Measurements from ENCODE around the gene NDUFA13.

DNA sequence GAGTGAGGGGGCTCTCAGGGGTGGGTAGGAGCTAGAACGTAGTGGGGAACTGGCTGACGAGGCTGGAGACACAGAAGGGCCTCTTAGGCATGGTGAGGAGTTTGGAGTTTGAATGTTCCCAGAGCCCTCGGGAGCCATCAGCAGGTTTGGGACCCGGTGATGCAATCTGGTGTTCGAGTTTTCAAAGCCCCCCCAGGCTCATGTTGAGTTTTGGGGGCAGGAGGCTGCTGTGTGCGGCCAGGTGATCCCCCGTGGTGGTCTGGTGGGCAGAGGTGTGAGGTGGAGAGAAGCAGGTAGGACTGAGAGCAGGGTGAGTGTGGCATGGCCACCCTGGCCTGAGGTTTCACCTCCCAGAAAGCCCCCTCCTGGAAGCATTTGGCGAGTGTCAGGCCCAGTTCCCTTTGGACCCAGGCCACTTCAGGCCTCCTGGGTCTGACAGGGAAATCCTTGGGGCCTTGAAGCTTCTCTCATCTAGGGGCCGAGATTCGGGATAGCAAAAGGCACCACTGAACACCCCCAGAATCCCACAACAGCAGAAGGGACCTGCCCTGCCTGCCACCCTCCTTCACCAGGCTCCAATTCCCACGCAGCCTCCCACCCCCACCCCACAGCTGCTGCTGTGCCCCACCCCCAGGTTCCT is 13.9 kb downstream of the NDUFA13 start:
- TF ChIP-seq, protein P1, sequence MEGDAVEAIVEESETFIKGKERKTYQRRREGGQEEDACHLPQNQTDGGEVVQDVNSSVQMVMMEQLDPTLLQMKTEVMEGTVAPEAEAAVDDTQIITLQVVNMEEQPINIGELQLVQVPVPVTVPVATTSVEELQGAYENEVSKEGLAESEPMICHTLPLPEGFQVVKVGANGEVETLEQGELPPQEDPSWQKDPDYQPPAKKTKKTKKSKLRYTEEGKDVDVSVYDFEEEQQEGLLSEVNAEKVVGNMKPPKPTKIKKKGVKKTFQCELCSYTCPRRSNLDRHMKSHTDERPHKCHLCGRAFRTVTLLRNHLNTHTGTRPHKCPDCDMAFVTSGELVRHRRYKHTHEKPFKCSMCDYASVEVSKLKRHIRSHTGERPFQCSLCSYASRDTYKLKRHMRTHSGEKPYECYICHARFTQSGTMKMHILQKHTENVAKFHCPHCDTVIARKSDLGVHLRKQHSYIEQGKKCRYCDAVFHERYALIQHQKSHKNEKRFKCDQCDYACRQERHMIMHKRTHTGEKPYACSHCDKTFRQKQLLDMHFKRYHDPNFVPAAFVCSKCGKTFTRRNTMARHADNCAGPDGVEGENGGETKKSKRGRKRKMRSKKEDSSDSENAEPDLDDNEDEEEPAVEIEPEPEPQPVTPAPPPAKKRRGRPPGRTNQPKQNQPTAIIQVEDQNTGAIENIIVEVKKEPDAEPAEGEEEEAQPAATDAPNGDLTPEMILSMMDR (IDR thresholded peaks at IDR 0.05; ENCODE audit: poor library complexity, severe bottlenecking) = no peak
- TF ChIP-seq EP300 (conservative IDR thresholded peaks at IDR 0.05; ENCODE audit: poor library complexity, severe bottlenecking) (no peak), EZH2 (IDR thresholded peaks at IDR 0.05; ENCODE audit: borderline replicate concordance, insufficient read depth, low read length, poor library complexity, severe bottlenecking) (no peak), SMC3 (conservative IDR thresholded peaks at IDR 0.05; ENCODE audit: poor library complexity) (no peak)
- TF ChIP-seq, protein P2, sequence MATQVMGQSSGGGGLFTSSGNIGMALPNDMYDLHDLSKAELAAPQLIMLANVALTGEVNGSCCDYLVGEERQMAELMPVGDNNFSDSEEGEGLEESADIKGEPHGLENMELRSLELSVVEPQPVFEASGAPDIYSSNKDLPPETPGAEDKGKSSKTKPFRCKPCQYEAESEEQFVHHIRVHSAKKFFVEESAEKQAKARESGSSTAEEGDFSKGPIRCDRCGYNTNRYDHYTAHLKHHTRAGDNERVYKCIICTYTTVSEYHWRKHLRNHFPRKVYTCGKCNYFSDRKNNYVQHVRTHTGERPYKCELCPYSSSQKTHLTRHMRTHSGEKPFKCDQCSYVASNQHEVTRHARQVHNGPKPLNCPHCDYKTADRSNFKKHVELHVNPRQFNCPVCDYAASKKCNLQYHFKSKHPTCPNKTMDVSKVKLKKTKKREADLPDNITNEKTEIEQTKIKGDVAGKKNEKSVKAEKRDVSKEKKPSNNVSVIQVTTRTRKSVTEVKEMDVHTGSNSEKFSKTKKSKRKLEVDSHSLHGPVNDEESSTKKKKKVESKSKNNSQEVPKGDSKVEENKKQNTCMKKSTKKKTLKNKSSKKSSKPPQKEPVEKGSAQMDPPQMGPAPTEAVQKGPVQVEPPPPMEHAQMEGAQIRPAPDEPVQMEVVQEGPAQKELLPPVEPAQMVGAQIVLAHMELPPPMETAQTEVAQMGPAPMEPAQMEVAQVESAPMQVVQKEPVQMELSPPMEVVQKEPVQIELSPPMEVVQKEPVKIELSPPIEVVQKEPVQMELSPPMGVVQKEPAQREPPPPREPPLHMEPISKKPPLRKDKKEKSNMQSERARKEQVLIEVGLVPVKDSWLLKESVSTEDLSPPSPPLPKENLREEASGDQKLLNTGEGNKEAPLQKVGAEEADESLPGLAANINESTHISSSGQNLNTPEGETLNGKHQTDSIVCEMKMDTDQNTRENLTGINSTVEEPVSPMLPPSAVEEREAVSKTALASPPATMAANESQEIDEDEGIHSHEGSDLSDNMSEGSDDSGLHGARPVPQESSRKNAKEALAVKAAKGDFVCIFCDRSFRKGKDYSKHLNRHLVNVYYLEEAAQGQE (IDR thresholded peaks at IDR 0.05; ENCODE audit: borderline replicate concordance) = no peak
